Fibroblast of skin of right quadriceps (primary cell): ENCODE measurements around the gene TUBA3D.
"Not testable (repeated sequence)": the region's sequence is repeated elsewhere in the genome, so short reads cannot be mapped to it uniquely, and the experiment has no call there.

Experiments used
- DNase-seq: peaks from one replicate; pipeline ENCODE4 v3.0.0-alpha.2; 2013

The TUBA3D gene

GRCh38 chr2:131516011-131516410 lies 40.1 kb downstream of the TUBA3D start:
- no peak for DNase-seq

GRCh38 chr2:131516621-131517020 lies 40.7 kb downstream of the TUBA3D start:
- not testable (repeated sequence) for DNase-seq

GRCh38 chr2:131517106-131517831 lies 41.4 kb downstream of the TUBA3D start:
- DNase-seq, result no peak

GRCh38 chr2:131517856-131518255 lies 41.9 kb downstream of the TUBA3D start:
- DNase-seq, result not testable (repeated sequence)

- not testable (repeated sequence) for DNase-seq
These were observed 42.6 kb downstream of the TUBA3D start for GRCh38 chr2:131518531-131518930.

- DNase-seq, result no peak
These were observed 43.5 kb downstream of the TUBA3D start for GRCh38 chr2:131519466-131519865.

GRCh38 chr2:131519871-131520470 lies 44.1 kb downstream of the TUBA3D start:
- not testable (repeated sequence) for DNase-seq

- DNase-seq, result no peak
These were observed 44.6 kb downstream of the TUBA3D start for GRCh38 chr2:131520526-131520925.

- not testable (repeated sequence) for DNase-seq
These were observed 45.6 kb downstream of the TUBA3D start for GRCh38 chr2:131521524-131521923.

- no peak for DNase-seq
These were observed 46.3 kb downstream of the TUBA3D start for GRCh38 chr2:131521961-131522781.

GRCh38 chr2:131525256-131525655 lies 49.3 kb downstream of the TUBA3D start:
- not testable (repeated sequence) for DNase-seq

GRCh38 chr2:131527131-131528001 lies 51.4 kb downstream of the TUBA3D start, which contains the start of gene CCDC74A:
Gene CCDC74A (plus strand): TSS chr2:131527888. CDS start chr2:131527971, 83 bp downstream.
- peak; percentile 56 for DNase-seq

- DNase-seq, result not testable (repeated sequence)
These were observed 53.3 kb downstream of the TUBA3D start for GRCh38 chr2:131528981-131529863.

- not testable (repeated sequence) for DNase-seq
These were observed 54.0 kb downstream of the TUBA3D start for GRCh38 chr2:131529864-131530445.

GRCh38 chr2:131530626-131531344 lies 54.9 kb downstream of the TUBA3D start:
- DNase-seq, result not testable (repeated sequence)

- not testable (repeated sequence) for DNase-seq
These were observed 55.7 kb downstream of the TUBA3D start for GRCh38 chr2:131531547-131532185.
